ENCODE data around the gene C16orf74.
A peak's percentile ranks its signal among the peaks of the same experiment; 100 is the strongest.

The C16orf74 gene

DNA sequence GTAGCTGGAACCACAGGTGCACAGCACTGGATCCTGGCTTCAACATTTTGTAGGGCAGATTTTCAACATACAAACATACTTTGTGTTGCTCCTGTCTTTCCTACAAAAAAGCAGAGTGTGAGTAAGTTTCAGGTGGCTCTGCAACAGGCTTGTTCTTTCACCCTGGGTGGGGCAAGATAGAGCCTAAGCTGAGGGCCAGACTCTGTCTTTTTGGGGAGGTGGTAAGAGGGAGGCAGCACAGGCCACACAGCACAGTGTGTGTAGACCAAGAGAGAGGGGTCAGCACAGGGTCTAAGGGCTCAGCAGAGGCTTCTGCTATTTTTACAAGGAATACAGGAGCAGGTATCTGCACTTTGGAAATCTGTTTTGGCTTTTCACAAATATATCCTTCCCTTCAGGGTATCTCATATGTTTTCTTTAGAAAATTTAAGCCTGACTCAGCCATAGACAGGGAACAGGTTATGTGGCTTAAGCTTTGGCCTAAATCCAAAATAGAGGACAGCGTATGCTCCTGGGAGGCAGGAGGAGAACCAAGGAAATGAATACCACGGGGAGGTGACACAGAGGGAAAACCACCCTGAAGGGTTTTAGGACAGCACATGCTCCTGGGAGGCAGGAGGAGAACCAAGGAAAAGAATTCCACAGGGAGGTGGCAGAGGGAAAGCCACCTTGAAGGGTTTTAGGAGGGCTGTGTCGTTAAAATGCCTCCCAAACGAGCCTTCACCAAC, 26.9 kb upstream of the C16orf74 start:
- peak; percentile 90 for DNase-seq (ENCODE audit: low read depth)
- TF ChIP-seq, protein P1, sequence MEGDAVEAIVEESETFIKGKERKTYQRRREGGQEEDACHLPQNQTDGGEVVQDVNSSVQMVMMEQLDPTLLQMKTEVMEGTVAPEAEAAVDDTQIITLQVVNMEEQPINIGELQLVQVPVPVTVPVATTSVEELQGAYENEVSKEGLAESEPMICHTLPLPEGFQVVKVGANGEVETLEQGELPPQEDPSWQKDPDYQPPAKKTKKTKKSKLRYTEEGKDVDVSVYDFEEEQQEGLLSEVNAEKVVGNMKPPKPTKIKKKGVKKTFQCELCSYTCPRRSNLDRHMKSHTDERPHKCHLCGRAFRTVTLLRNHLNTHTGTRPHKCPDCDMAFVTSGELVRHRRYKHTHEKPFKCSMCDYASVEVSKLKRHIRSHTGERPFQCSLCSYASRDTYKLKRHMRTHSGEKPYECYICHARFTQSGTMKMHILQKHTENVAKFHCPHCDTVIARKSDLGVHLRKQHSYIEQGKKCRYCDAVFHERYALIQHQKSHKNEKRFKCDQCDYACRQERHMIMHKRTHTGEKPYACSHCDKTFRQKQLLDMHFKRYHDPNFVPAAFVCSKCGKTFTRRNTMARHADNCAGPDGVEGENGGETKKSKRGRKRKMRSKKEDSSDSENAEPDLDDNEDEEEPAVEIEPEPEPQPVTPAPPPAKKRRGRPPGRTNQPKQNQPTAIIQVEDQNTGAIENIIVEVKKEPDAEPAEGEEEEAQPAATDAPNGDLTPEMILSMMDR (IDR thresholded peaks at IDR 0.05; ENCODE audit: insufficient read depth, low read depth, low read length, missing control alignments): no peak
- no peak overlapping the region for H3K4me3 ChIP-seq (ENCODE audit: low read length)

DNA sequence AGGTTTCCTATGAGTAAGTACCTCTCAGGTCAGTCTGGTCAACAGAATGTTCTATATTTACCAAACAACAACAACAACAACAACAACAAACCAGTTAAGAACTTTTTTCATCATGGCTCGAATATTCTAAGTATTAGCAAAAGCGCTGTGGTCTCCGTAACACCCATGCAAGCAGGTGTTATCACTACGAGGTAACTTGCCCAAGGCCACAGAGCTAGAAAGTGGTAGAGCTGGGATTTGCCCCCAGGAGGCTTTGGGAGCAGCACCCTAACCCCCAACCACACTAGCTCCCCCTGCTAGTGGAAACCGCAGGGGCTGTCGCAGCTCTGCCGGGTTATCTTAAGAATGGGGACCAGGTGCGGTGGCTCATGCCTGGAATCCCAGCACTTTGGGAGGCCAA, 23.9 kb upstream of the C16orf74 start:
- no peak for DNase-seq (ENCODE audit: low read depth)
- no peak overlapping the region for H3K4me3 ChIP-seq (ENCODE audit: low read length)
- TF ChIP-seq, protein P1 (IDR thresholded peaks at IDR 0.05; ENCODE audit: insufficient read depth, low read depth, low read length, missing control alignments): no peak

DNA sequence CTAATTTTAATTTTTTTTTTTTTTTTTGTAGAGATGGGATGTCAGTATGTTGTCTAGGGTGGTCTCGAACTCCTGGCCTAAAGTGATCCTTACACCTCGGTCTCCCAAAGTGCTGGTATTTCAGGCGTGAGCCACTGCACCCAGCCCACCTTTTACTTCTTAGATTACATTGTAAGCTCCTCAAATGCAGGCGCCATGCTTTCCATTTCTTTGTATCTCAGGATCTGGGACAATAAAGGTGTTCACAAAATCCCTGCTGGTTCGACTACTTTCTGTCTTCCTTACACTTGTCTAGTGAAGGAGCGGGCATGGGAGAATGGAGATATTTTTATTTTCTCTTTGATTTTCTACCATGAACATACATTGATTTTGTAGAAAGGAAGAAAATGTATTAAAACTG, 23.2 kb upstream of the C16orf74 start:
- no peak for DNase-seq (ENCODE audit: low read depth)
- H3K4me3 ChIP-seq (ENCODE audit: low read length): no peak overlapping the region
- TF ChIP-seq, protein P1 (IDR thresholded peaks at IDR 0.05; ENCODE audit: insufficient read depth, low read depth, low read length, missing control alignments): no peak

DNA sequence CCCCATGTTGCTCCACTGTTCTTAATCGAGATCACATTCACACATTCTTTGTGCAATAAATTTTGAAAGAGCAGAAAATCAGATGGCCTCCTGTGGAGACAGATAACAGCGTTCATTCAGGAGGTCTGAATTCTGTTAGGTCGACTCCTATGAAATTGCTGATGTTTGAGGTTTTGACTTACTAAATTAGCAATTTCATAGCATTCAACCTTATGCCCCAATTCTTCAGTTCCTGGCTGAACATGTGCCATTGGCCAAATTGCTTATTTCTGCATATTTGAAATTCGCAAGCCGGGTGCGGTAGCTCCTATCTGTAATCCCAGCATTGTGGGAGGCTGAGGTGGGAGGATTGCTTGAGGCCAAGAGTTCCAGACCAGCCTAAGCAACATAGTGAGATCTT, 22.1 kb upstream of the C16orf74 start:
- H3K4me3 ChIP-seq (ENCODE audit: low read length): no peak overlapping the region
- no peak for DNase-seq (ENCODE audit: low read depth)
- TF ChIP-seq, protein P1 (IDR thresholded peaks at IDR 0.05; ENCODE audit: insufficient read depth, low read depth, low read length, missing control alignments): no peak

DNA sequence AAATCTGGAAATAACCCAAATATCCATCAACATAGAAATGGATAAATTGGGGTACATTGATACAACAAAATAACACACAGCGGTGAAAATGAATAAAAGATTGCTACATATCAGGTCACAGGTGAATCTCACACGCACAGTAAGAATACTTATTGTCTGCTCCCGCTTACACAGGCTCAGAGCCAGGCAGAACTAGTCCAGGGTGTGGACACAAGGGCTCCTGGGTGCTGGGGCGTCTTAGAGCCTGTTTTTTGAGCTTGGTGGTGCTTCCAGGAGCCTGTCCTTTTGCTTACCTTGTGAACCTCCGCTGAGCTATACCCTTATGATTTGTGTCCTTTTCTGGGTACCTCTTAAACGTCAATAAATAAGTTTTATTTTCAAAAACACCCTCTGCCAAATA, 19.8 kb upstream of the C16orf74 start:
- DNase-seq (ENCODE audit: low read depth): no peak
- TF ChIP-seq, protein P1 (IDR thresholded peaks at IDR 0.05; ENCODE audit: insufficient read depth, low read depth, low read length, missing control alignments): no peak

DNA sequence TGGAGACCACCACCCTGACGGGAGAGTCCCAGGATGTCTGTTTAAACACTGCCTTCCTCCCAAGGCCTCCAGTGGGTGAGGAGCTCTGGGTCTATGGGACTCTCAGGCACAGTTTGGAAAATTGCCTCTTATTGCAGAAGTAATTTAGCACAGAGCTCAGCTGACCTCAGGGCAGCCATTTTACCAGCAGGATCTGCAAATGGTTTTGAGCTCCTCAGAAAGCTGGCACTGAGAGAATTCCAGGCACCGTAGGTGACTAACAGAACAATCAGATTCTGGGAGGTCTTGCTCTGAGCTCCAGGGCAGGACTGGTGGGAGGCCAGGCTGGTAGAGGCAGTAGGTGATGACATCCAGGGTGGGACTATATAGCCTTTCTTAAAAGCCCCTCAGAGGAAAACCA, 17.3 kb upstream of the C16orf74 start:
- TF ChIP-seq, protein P1 (IDR thresholded peaks at IDR 0.05; ENCODE audit: insufficient read depth, low read depth, low read length, missing control alignments): no peak
- DNase-seq (ENCODE audit: low read depth): no peak
- no peak overlapping the region for H3K4me3 ChIP-seq (ENCODE audit: low read length)

More for the DNA sequence above, 19.8 kb upstream of the C16orf74 start:
- no peak overlapping the region for H3K4me3 ChIP-seq (ENCODE audit: low read length)

DNA sequence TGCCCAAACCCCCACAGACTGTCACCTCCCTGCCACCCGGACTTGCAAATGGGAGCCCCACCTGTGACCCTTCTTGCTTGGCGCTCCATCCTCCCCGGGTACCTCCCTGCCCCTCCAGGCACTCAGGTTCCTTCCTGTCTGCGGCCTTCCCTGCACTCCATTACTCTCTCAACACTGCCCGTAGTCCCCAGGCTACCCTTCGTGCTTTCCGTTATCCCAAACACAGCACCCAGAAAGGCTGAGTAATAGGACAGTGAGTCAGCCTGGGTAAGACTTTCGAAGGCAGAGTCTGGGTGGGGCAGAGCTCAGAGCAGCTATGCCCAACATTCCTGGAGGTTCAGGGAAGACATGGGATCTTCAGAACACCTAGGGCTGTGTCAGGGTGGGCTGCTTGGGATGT, 16.6 kb upstream of the C16orf74 start:
- peak; percentile 94 for DNase-seq (ENCODE audit: low read depth)
- TF ChIP-seq, protein P1 (IDR thresholded peaks at IDR 0.05; ENCODE audit: insufficient read depth, low read depth, low read length, missing control alignments): no peak
- H3K4me3 ChIP-seq (ENCODE audit: low read length): no peak overlapping the region

Measured in epithelial cell of esophagus (primary cell).